Measurements from ENCODE around the gene MTFR1L.
A peak's percentile ranks its signal among the peaks of the same experiment; 100 is the strongest.

The MTFR1L gene

DNA sequence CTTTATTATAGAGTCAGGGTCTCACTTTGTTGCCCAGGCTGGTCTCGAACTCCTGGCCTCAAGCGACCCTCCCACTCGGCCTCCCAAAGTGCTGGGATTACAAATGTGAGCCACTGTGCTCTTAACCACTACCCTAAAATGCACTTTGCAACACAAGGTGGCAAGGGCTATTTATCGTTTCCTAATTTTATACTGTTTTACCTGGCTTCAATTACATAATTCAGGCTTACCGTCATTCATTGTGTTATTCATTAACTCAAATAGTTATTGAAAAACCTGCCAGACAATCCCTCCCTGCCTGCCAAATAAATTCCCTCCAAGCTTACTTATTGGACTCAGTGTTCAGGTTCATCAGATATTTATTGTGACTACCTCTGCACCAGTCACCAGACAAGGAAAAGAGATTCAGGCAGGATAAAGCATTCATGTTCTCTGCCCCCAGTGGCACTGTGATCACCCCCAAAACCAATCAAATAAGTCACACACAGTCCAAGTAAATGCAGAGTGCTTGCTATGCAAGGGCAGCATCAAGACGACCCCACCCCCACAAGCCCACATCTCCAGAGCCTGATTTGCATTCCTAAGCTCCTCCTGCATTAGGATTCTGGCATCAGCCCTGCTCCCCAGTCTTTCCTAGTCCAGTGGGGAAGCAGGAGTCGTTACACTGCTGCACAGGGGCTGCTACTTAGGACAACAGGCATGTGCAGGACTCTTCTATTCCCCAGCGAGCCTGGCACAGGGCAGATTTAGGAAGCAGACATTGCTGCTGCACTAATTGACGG, 47.6 kb downstream of the MTFR1L start:
- Histone ChIP-seq H3K36me3 (ENCODE audit: control insufficient read depth, insufficient read depth, low read length) (peaks cover 13% of the 10 kb centered on the region), H3K9me3 (ENCODE audit: control insufficient read depth, insufficient read depth, low read depth, low read length) (no peaks in the 10 kb centered on the region), H3K4me3 (ENCODE audit: low read depth, low read length) (no peak overlapping the region), H3K27me3 (ENCODE audit: control insufficient read depth, insufficient read depth, low read length) (no peaks in the 10 kb centered on the region), H3K27ac (ENCODE audit: low read depth, low read length) (no peak overlapping the region), H3K4me1 (ENCODE audit: control insufficient read depth, insufficient read depth, low read length) (peaks cover 22% of the 10 kb centered on the region), H3K9ac (ENCODE audit: low read length) (peak overlapping the region; percentile 8)

DNA sequence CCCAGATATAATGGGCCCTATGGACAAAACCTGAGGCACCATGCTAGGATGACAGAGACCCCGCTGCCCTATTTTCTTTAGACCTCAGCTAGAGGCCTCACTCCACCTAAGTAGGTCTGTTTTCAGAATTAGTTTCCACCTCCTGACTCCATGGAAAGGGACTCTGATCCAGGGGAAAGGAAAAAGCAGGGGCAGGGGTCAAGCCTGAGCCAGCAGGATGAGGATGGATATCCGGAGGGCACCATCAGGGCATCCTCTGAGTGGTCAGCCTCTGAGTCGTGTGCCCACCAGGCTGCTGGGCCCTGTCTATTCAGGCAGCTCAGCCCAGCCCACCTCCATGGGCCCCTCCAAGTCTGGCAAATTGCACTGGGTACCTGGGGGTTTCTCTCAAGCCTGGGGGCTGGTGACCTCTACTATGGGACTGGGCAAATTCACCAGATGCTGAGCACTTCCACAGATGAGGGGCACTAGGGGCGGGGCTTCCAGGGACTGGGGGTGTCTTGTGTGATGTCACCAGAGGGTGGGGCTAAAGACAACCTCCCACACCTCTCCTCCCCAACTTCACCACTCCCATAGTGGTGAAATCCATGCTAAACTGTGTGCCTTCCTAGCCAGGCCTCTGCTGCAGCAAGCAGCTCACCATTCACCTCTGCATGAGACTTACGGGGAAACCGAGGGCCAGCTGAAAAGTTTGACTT, 50.3 kb downstream of the MTFR1L start:
- no peaks in the 10 kb centered on the region for H3K9me3 ChIP-seq (ENCODE audit: control insufficient read depth, insufficient read depth, low read depth, low read length)
- H3K4me3 ChIP-seq (ENCODE audit: low read depth, low read length): no peak overlapping the region
- no peaks in the 10 kb centered on the region for H3K36me3 ChIP-seq (ENCODE audit: control insufficient read depth, insufficient read depth, low read length)
- H3K27me3 ChIP-seq (ENCODE audit: control insufficient read depth, insufficient read depth, low read length): no peaks in the 10 kb centered on the region
- H3K9ac ChIP-seq (ENCODE audit: low read length): no peak overlapping the region
- peaks cover 29% of the 10 kb centered on the region for H3K4me1 ChIP-seq (ENCODE audit: control insufficient read depth, insufficient read depth, low read length)
- H3K27ac ChIP-seq (ENCODE audit: low read depth, low read length): no peak overlapping the region

DNA sequence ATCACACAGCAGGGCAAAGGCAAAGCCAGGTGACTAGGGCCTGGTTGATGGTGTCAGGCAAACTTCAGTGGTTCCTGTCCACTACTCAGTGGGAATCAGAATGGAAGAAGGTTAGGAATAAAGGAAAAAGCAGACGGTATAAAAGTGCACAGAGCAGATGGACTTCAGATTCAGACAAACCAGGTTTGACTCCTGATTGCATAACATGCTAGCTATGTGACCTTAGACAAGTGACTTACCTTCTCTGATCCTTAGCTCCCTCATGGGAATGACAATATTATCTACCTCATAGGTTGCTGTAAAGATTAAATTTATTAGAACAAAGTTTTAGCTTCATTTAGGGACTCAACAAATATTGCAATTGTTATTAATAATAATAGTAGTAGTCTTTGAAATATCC, 50.9 kb downstream of the MTFR1L start:
- H3K27me3 ChIP-seq (ENCODE audit: control insufficient read depth, insufficient read depth, low read length): no peaks in the 10 kb centered on the region
- no peak overlapping the region for H3K9ac ChIP-seq (ENCODE audit: low read length)
- H3K27ac ChIP-seq (ENCODE audit: low read depth, low read length): no peak overlapping the region
- H3K4me3 ChIP-seq (ENCODE audit: low read depth, low read length): no peak overlapping the region
- H3K4me1 ChIP-seq (ENCODE audit: control insufficient read depth, insufficient read depth, low read length): peaks cover 29% of the 10 kb centered on the region
- H3K36me3 ChIP-seq (ENCODE audit: control insufficient read depth, insufficient read depth, low read length): no peaks in the 10 kb centered on the region
- no peaks in the 10 kb centered on the region for H3K9me3 ChIP-seq (ENCODE audit: control insufficient read depth, insufficient read depth, low read depth, low read length)

DNA sequence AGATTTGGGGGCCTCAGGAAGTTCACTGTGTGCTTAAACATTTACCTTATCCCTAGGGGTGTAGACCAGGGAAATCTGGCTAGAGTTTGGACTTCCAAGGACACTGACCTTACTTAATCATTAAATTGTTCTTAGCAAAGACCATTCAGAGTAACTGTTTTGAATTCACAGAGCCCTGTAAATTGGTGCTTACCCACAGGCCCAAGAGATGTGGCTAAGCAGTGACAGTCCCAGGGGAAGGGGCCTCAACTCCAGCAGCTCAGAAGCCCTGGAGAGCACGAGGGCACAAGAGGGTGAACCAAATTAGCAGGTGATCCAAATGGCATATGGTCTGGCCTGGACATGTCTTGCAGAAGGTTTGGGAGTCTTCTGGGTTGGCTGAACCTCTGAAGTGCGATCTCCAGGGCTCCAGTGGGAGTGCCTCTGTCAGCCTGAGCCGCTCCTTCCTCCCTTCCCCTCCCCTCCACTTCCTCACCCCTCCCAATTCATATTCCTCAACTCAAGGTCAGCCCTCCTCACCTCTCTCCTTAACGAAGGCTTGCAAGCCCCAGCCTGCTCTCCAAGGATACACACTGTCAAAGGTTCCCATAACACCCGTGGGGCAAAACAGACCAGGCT, 51.4 kb downstream of the MTFR1L start:
- H3K27me3 ChIP-seq (ENCODE audit: control insufficient read depth, insufficient read depth, low read length): no peaks in the 10 kb centered on the region
- peaks cover 32% of the 10 kb centered on the region for H3K4me1 ChIP-seq (ENCODE audit: control insufficient read depth, insufficient read depth, low read length)
- no peaks in the 10 kb centered on the region for H3K36me3 ChIP-seq (ENCODE audit: control insufficient read depth, insufficient read depth, low read length)
- no peak overlapping the region for H3K4me3 ChIP-seq (ENCODE audit: low read depth, low read length)
- H3K9me3 ChIP-seq (ENCODE audit: control insufficient read depth, insufficient read depth, low read depth, low read length): no peaks in the 10 kb centered on the region
- no peak overlapping the region for H3K9ac ChIP-seq (ENCODE audit: low read length)
- H3K27ac ChIP-seq (ENCODE audit: low read depth, low read length): no peak overlapping the region

DNA sequence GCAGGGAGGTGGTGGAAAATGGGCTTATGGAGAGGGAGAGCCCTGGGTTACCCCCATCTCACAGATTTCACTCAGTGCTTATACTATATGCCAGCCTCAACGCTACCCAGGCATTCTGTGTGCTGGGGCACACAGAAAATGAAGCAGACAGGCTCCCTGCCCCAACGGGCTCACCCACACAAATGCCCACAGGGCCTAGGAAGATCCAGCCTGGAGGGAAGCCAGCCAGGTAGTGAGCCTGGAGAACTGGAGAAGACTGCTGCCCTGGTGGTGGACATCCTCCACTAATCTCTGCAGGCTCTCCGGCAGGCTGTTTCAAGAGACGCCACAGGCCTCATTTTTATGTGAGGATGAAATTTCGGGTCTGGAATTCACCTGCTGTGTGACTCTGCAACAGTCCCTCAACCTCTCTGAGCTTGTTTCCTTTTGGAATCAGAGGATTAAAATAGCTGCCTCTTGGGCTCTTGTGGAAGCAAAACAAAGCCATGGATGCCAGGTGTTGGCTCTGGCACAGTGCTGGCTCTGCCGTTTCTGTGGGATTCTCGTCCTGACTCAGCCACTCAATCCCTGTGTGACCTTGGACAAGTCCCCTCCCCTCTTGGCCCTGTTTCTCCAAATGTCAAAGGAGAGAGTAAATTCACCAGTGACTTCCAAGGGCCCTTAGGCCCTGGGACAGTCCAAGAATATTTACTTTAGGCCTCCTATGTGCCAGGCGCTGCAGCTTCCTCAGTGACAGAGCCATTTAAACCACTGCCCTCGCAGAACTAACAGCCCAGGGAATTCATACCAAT, 52.1 kb downstream of the MTFR1L start:
- Histone ChIP-seq H3K9me3 (ENCODE audit: control insufficient read depth, insufficient read depth, low read depth, low read length) (no peaks in the 10 kb centered on the region), H3K4me3 (ENCODE audit: low read depth, low read length) (no peak overlapping the region), H3K27ac (ENCODE audit: low read depth, low read length) (no peak overlapping the region), H3K36me3 (ENCODE audit: control insufficient read depth, insufficient read depth, low read length) (no peaks in the 10 kb centered on the region), H3K27me3 (ENCODE audit: control insufficient read depth, insufficient read depth, low read length) (peaks cover 7% of the 10 kb centered on the region), H3K4me1 (ENCODE audit: control insufficient read depth, insufficient read depth, low read length) (peaks cover 38% of the 10 kb centered on the region), H3K9ac (ENCODE audit: low read length) (no peak overlapping the region)

- Histone ChIP-seq H3K9ac (ENCODE audit: low read length) (no peak overlapping the region), H3K27me3 (ENCODE audit: control insufficient read depth, insufficient read depth, low read length) (peaks cover 13% of the 10 kb centered on the region), H3K4me1 (ENCODE audit: control insufficient read depth, insufficient read depth, low read length) (peaks cover 32% of the 10 kb centered on the region), H3K27ac (ENCODE audit: low read depth, low read length) (no peak overlapping the region), H3K9me3 (ENCODE audit: control insufficient read depth, insufficient read depth, low read depth, low read length) (no peaks in the 10 kb centered on the region), H3K36me3 (ENCODE audit: control insufficient read depth, insufficient read depth, low read length) (no peaks in the 10 kb centered on the region), H3K4me3 (ENCODE audit: low read depth, low read length) (no peak overlapping the region)
These were observed 53.0 kb downstream of the MTFR1L start for GRCh38 chr1:25872713-25873112.

GRCh38 chr1:25873120-25873519, 53.4 kb downstream of the MTFR1L start:
- Histone ChIP-seq H3K9me3 (ENCODE audit: control insufficient read depth, insufficient read depth, low read depth, low read length) (no peaks in the 10 kb centered on the region), H3K4me1 (ENCODE audit: control insufficient read depth, insufficient read depth, low read length) (peaks cover 28% of the 10 kb centered on the region), H3K27me3 (ENCODE audit: control insufficient read depth, insufficient read depth, low read length) (peaks cover 13% of the 10 kb centered on the region), H3K36me3 (ENCODE audit: control insufficient read depth, insufficient read depth, low read length) (no peaks in the 10 kb centered on the region), H3K4me3 (ENCODE audit: low read depth, low read length) (no peak overlapping the region), H3K27ac (ENCODE audit: low read depth, low read length) (no peak overlapping the region), H3K9ac (ENCODE audit: low read length) (no peak overlapping the region)

DNA sequence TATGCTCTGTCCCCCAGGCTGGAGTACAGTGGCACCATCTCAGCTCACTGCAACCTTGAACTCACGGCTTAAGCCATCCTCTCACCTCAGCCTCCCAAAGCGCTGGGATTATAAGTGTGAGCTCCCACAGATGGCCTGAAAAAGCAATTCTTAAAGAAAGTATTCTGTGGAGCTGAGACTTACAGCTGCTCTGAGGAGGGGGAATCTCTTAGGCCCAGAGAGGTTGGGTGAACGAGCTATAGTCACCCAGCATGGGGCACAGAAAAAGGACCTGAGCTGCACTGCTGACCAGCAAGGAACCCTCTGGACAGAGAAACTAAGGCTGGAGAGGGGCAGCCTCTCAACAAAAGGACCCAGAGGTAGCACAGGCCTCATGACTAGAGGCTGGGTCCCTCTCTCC, 54.5 kb downstream of the MTFR1L start:
- H3K36me3 ChIP-seq (ENCODE audit: control insufficient read depth, insufficient read depth, low read length): no peaks in the 10 kb centered on the region
- peaks cover 28% of the 10 kb centered on the region for H3K4me1 ChIP-seq (ENCODE audit: control insufficient read depth, insufficient read depth, low read length)
- no peak overlapping the region for H3K9ac ChIP-seq (ENCODE audit: low read length)
- no peak overlapping the region for H3K27ac ChIP-seq (ENCODE audit: low read depth, low read length)
- no peaks in the 10 kb centered on the region for H3K9me3 ChIP-seq (ENCODE audit: control insufficient read depth, insufficient read depth, low read depth, low read length)
- peaks cover 13% of the 10 kb centered on the region for H3K27me3 ChIP-seq (ENCODE audit: control insufficient read depth, insufficient read depth, low read length)
- H3K4me3 ChIP-seq (ENCODE audit: low read depth, low read length): no peak overlapping the region

DNA sequence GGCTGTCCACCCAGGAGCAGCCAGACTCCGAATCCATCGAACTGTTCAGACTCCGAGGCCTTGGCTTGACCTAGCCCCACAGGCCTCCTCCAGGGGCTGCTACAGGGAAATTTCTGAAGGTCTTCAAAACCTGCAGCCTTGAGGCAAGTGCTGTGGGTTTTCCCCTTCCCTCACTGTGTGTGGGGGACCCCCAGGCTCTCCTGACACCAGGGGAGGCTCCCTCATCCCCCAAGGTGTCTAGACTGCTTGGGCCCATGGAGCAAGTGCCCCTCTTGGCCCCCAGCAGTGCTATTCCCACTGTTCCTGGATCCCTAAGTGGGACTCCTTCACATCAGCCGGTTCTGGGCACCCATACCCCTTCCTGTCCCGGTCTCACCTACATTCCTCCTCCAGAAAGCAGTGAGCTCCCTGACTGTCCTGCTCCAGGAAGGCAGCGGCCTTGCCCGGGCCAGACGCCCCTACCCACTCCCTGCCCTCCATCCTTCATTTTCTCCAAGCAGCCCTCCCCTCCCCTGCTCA, 54.9 kb downstream of the MTFR1L start:
- H3K9me3 ChIP-seq (ENCODE audit: control insufficient read depth, insufficient read depth, low read depth, low read length): no peaks in the 10 kb centered on the region
- peaks cover 13% of the 10 kb centered on the region for H3K27me3 ChIP-seq (ENCODE audit: control insufficient read depth, insufficient read depth, low read length)
- H3K27ac ChIP-seq (ENCODE audit: low read depth, low read length): no peak overlapping the region
- H3K4me1 ChIP-seq (ENCODE audit: control insufficient read depth, insufficient read depth, low read length): peaks cover 28% of the 10 kb centered on the region
- no peaks in the 10 kb centered on the region for H3K36me3 ChIP-seq (ENCODE audit: control insufficient read depth, insufficient read depth, low read length)
- H3K4me3 ChIP-seq (ENCODE audit: low read depth, low read length): peak overlapping the region; percentile 59
- H3K9ac ChIP-seq (ENCODE audit: low read length): peak overlapping the region; percentile 68

- H3K4me1 ChIP-seq (ENCODE audit: control insufficient read depth, insufficient read depth, low read length): peaks cover 25% of the 10 kb centered on the region
- no peaks in the 10 kb centered on the region for H3K9me3 ChIP-seq (ENCODE audit: control insufficient read depth, insufficient read depth, low read depth, low read length)
- no peaks in the 10 kb centered on the region for H3K36me3 ChIP-seq (ENCODE audit: control insufficient read depth, insufficient read depth, low read length)
- H3K4me3 ChIP-seq (ENCODE audit: low read depth, low read length): peak within 1 kb of the TSS; percentile 59
- peak within 1 kb of the TSS; percentile 68 for H3K9ac ChIP-seq (ENCODE audit: low read length)
- peak within 1 kb of the TSS; percentile 75; the same call in 1 of the 2 replicates for H3K27ac ChIP-seq (ENCODE audit: low read depth, low read length)
- peaks cover 13% of the 10 kb centered on the region for H3K27me3 ChIP-seq (ENCODE audit: control insufficient read depth, insufficient read depth, low read length)
These were observed 55.6 kb downstream of the MTFR1L start, which contains the start of gene PAQR7 for GRCh38 chr1:25875154-25875855. Gene PAQR7 (minus strand): TSS chr1:25875708. CDS start chr1:25863839, 11,869 bp downstream.
